Measurements from ENCODE around the gene COLQ.
"Not testable (repeated sequence)": the region's sequence is repeated elsewhere in the genome, so short reads cannot be mapped to it uniquely, and the experiment has no call there.

GRCh38 chr3:15410966-15411365, 110.5 kb downstream of the COLQ start:
- not testable (repeated sequence) for TF ChIP-seq EP300, POLR2AphosphoS5, POLR2A (IDR thresholded peaks at IDR 0.05)
- TF ChIP-seq, protein P1, sequence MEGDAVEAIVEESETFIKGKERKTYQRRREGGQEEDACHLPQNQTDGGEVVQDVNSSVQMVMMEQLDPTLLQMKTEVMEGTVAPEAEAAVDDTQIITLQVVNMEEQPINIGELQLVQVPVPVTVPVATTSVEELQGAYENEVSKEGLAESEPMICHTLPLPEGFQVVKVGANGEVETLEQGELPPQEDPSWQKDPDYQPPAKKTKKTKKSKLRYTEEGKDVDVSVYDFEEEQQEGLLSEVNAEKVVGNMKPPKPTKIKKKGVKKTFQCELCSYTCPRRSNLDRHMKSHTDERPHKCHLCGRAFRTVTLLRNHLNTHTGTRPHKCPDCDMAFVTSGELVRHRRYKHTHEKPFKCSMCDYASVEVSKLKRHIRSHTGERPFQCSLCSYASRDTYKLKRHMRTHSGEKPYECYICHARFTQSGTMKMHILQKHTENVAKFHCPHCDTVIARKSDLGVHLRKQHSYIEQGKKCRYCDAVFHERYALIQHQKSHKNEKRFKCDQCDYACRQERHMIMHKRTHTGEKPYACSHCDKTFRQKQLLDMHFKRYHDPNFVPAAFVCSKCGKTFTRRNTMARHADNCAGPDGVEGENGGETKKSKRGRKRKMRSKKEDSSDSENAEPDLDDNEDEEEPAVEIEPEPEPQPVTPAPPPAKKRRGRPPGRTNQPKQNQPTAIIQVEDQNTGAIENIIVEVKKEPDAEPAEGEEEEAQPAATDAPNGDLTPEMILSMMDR (IDR thresholded peaks at IDR 0.05): not testable (repeated sequence)
